Measurements from ENCODE around the gene RYK. TPM values are rescaled to one million over a fixed set of nuclear protein-coding genes. Genes with fewer than 3 reads are reported as not detected.

RYK gene
- total RNA-seq = 57.7 and 65.8 TPM in 2 replicates

DNA sequence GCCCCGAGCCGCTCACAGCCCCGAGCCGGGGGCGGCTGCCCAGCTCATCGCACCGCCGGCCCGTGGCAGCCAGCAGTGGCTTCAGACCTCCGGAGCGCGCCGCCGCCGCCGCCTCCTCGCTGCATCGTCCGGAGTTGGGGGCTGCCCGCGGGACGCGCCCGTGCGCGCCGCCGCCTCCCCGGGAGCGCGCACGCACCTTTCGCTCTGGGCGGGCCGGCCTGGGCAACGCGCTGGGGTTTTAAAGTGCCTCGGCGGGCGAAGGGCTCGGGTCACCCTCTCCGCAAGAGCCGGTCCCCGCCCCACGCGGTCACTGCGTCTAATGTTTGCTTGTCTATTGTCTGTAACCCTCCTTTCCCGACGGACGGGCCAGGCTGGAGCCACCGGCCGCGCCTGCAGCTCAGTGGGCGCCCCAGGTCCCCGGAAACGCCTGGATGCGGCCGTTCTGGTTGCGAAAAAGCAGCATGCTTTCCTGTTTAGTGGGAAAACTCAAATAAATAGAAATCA, at the start of gene RYK:
RYK (minus strand) TSS at position 143 of the 504 bp plus-strand sequence. CDS start 205 bp downstream, outside the sequence.

Other genes with a start within 250 kb of the RYK start
- under 0.01 TPM in 2 replicates for gene SLCO2A1, start 220.9 kb downstream of the RYK start, total RNA-seq
- gene AMOTL2, start 123.6 kb upstream of the RYK start, total RNA-seq = 50.2 and 55.9 TPM in 2 replicates
- 50.1 and 53.2 TPM in 2 replicates for gene ANAPC13, start 235.1 kb upstream of the RYK start, total RNA-seq
- gene CEP63, start 235.2 kb upstream of the RYK start, total RNA-seq = 10.3 and 13.7 TPM in 2 replicates

Data from hair follicular keratinocyte (primary cell).